ENCODE measurements around the gene CHRNA5.
"Not testable (repeated sequence)": the region's sequence is repeated elsewhere in the genome, so short reads cannot be mapped to it uniquely, and the experiment has no call there.

CHRNA5 gene

GRCh38 chr15:78565951-78566774 lies 843 bp downstream of the CHRNA5 start:
- peak in 1 of 2 experiments; percentile 18 for DNase-seq

- peak in 1 of 2 experiments; percentile 17 for DNase-seq
Observed at GRCh38 chr15:78567531-78567930, 2.2 kb downstream of the CHRNA5 start.

GRCh38 chr15:78570710-78571109 lies 5.4 kb downstream of the CHRNA5 start:
- peak; percentile 13 to 28 for DNase-seq

GRCh38 chr15:78571382-78571781 lies 6.1 kb downstream of the CHRNA5 start:
- no peak for DNase-seq

- DNase-seq = no peak
Observed at GRCh38 chr15:78573416-78573815, 8.1 kb downstream of the CHRNA5 start.

GRCh38 chr15:78574944-78575343 lies 9.6 kb downstream of the CHRNA5 start:
- DNase-seq = no peak

GRCh38 chr15:78597583-78597982 lies 32.3 kb downstream of the CHRNA5 start:
- DNase-seq = no peak

GRCh38 chr15:78598348-78598747 lies 33.0 kb downstream of the CHRNA5 start:
- no peak for DNase-seq

- no peak for DNase-seq
Observed at GRCh38 chr15:78599189-78599588, 33.9 kb downstream of the CHRNA5 start.

GRCh38 chr15:78603467-78603866 lies 38.1 kb downstream of the CHRNA5 start:
- DNase-seq = no peak

GRCh38 chr15:78604420-78604819 lies 39.1 kb downstream of the CHRNA5 start:
- DNase-seq = no peak

GRCh38 chr15:78605201-78605600 lies 39.9 kb downstream of the CHRNA5 start:
- no peak for DNase-seq

GRCh38 chr15:78605680-78606079 lies 40.4 kb downstream of the CHRNA5 start:
- no peak for DNase-seq

- not testable (repeated sequence) for DNase-seq
Observed at GRCh38 chr15:78609551-78609950, 44.2 kb downstream of the CHRNA5 start.

GRCh38 chr15:78614021-78614420 lies 48.7 kb downstream of the CHRNA5 start:
- no peak for DNase-seq

- no peak for DNase-seq
Observed at GRCh38 chr15:78615151-78615589, 49.9 kb downstream of the CHRNA5 start.

GRCh38 chr15:78616506-78616905 lies 51.2 kb downstream of the CHRNA5 start:
- no peak for DNase-seq

GRCh38 chr15:78617076-78617475 lies 51.8 kb downstream of the CHRNA5 start:
- DNase-seq = no peak

- DNase-seq = no peak
Observed at GRCh38 chr15:78617516-78617915, 52.2 kb downstream of the CHRNA5 start.

GRCh38 chr15:78618064-78618463 lies 52.7 kb downstream of the CHRNA5 start:
- no peak for DNase-seq

GRCh38 chr15:78618490-78618934 lies 53.2 kb downstream of the CHRNA5 start:
- DNase-seq = peak; percentile 46 to 56

- no peak for DNase-seq
Observed at GRCh38 chr15:78619022-78619950, 54.0 kb downstream of the CHRNA5 start.

- no peak for DNase-seq
Observed at GRCh38 chr15:78620021-78620526, 54.8 kb downstream of the CHRNA5 start.
